ENCODE measurements around the gene STAT1.
A peak's percentile ranks its signal among the peaks of the same experiment; 100 is the strongest.
"Not testable (repeated sequence)": the region's sequence is repeated elsewhere in the genome, so short reads cannot be mapped to it uniquely, and the experiment has no call there.

Gene STAT1

GRCh38 chr2:191006297-191006696, 7.7 kb downstream of the STAT1 start:
- no peak for DNase-seq

DNA sequence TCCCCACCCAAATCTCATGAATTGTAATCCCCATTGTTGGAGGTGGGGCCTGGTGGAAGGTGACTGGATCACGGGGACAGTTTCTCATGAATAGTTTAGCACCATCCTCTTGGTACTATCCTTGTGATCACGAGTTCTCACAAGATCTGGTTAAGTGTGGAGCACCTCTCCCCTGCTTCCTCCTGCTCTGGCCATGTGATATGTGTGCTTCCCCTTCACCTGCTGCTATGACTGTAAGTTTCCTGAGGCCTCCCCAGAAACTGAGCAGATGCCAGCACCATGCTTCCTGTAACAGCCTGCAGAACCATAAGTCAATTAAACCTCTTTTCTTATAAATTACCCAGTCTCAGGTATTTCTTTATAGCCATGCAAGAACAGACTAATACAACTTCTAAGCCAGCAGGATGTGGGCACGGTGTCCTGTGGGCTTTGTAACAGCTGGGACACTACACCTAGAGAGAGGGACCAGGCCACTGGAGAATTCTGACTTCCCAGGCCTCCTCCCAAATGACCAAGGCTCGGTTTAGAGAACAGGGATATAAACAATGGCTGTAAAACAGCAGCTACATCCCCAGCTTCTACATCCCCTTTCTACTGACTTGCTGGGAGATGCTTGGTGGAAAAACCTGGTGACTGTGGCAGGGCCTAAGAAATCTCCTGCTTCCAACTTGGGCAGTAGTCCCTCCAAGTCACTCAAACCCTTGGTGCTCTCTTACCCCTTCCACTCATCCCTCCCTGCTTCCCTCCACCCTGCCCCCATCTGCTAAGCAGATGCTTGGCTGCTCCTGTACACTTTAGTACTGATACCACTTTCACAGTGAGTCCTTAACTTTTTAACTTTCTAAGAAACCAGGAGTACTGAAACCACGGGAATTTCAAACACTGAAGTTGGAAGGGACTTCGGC, 10.3 kb downstream of the STAT1 start:
- no peak for DNase-seq

DNA sequence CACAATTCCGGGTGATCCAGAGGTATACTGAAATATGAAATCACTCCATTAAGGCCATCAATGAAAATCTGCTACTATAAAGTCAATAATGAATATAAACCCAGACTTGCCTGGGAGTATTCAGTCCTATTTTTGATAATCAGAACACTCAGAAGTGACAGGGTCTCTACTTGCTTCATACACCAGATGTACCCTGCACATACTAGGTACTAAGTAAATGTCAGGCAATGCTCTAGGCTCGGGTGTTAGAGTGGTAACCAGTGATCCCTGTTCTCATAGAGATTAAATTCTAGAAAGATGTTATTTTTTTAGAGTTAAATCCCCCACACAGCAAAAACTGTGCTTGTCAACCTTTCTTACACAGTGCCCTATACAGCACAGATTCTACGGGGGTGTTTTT, 12.3 kb downstream of the STAT1 start:
- no peak for DNase-seq

DNA sequence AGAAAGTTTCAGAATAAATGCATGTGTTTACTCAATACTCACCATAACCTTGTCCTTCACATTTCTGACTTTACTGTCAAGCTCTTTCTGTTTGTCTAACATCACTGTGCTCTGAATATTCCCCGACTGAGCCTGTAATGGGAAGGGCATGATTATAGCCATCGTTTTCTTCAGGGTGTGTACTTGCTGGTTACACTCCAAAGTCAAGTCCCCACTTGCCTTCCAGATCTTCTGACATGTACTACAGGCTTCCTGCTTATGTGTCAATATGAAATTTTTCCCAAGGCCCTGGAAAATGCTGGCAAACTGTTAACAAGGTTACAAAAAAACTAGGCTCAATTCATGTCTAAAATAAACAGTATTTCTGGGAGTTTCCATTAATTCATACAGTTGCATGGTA, 12.9 kb downstream of the STAT1 start:
- no peak for DNase-seq

- DNase-seq, result no peak
Observed at GRCh38 chr2:190999949-191000665, 13.9 kb downstream of the STAT1 start.

DNA sequence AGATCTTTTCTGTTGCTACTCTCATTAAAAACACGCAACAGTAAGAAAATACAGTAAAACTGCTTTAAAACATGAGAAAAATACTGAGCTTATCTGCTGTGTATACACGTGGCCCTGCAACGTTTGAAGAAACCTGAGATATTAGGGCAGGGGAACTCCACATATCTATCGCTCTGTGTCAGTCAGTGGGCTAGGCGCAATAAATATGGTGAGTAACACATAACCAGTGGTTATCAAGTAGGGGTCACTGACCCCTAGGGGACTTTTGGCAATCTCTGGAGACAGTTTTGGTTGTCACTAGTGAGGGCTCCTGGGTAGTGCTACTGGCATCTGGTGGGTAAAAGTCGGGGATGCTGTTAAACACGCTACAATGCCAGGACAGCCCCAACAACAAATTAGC, 14.9 kb downstream of the STAT1 start:
- DNase-seq, result peak in 1 of 2 experiments; percentile 13

- DNase-seq, result no peak
Observed at GRCh38 chr2:190997526-190998113, 16.4 kb downstream of the STAT1 start.

GRCh38 chr2:190996947-190997346, 17.0 kb downstream of the STAT1 start:
- DNase-seq, result no peak

DNA sequence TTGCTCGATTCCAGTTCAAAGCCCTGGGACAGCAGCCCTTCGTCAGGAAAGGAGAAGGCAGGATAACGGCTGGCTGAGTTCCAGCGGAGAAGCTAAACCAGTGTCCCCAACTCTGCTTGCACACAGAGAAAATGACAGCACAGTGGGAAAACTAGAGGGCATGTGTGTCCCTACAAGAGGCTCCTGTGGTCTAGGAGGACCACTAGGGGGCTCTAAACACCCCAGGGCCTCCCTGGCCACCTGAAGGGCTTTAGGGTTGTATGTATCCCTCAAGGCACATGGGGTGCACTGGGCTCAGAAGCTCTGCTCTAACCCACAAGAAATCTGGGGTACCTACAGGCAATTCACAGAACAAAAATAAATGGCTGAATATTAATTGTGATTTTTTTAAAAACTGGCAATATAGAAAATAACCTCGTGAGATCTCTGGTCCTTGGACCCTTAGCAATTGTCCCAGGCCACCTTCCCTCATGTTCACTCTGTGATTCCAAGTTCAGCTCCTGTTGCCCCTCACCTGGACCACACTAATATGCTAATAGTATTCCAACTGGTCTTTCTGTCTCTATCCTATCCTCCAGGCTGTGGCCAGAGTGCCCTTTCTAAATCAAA, 17.5 kb downstream of the STAT1 start:
- DNase-seq, result no peak

GRCh38 chr2:190995315-190995714, 18.7 kb downstream of the STAT1 start:
- DNase-seq, result not testable (repeated sequence)

GRCh38 chr2:190994148-190994547, 19.8 kb downstream of the STAT1 start:
- no peak for DNase-seq

- DNase-seq, result no peak
Observed at GRCh38 chr2:190993292-190993643, 20.7 kb downstream of the STAT1 start.

DNA sequence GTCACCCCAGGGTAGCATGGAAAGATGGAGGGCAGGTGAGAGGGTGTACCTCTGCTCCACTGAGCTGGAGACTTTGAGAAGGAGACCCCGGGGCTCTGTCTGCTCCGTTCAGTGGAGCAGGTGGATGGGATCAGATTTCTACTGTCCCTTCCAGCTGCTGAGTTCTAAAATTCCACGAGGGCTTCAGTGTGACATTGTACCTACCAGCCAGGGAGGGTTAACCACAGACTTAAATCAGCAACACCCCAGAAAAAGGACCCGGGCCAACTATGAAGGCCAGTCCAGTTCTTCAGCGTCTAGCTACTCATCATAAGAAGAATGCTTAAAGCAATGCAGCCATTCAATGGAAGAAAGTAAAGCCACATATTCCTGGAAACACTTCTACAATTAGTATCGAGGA, 23.8 kb downstream of the STAT1 start:
- DNase-seq, result no peak

DNA sequence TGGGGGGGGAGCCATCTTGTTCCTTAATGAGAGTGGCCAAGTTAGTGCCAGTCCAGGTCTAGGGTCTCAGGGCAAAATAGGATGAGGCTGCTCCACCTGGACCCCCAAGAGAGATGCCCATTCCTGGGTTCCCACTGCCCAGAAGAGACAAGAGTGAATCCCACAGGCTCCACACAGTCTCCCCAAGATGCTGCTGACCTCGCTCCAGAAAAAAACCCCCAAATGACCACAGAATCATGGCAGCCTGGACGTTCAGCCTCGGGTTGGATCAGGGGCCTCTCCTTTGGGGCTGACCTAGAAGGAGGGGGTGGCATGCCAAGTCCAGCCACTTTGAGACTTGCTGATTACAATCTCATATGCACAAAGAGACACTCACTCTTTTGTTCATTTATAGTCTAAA, 25.1 kb downstream of the STAT1 start:
- DNase-seq, result no peak

- no peak for DNase-seq
Observed at GRCh38 chr2:190987938-190988337, 26.0 kb downstream of the STAT1 start.

- no peak for DNase-seq
Observed at GRCh38 chr2:190987116-190987515, 26.9 kb downstream of the STAT1 start.

GRCh38 chr2:190986221-190986953, 27.6 kb downstream of the STAT1 start:
- DNase-seq, result no peak

GRCh38 chr2:190984595-190984994, 29.4 kb downstream of the STAT1 start:
- DNase-seq, result no peak

DNA sequence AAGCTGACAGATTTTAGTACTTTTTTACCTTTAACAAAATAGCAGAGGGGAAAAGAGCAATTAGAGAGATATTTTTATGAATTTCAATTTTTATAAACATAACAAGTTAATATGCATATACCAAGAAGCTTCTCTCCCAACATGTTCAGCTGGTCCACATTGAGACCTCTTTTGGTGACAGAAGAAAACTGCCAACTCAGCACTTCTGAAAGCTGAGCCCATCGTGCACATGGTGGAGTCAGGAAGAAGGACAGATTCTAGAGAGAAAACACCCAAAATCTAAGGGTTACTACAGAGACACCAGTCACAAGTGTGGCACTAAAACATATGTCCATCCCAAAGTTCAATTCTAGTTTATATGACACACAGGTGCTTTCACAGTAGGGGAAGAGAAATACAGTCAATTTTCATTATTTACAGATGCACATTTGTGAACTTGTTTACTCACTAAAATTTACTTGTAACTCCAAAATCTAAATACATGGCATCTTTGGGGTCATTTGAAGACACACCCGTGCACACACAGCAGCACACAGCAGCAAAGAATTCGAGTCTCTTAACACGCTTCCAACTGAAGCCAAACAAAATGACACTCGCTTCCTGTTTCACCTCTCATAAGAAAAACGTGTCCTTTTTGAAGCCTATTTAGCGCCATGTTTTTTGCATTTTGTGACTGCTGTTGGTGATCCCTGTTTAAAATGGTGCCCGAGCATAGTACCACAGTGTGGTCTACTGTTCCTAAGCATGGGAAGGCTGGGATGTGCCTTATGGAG, 31.5 kb downstream of the STAT1 start:
- no peak for DNase-seq

DNA sequence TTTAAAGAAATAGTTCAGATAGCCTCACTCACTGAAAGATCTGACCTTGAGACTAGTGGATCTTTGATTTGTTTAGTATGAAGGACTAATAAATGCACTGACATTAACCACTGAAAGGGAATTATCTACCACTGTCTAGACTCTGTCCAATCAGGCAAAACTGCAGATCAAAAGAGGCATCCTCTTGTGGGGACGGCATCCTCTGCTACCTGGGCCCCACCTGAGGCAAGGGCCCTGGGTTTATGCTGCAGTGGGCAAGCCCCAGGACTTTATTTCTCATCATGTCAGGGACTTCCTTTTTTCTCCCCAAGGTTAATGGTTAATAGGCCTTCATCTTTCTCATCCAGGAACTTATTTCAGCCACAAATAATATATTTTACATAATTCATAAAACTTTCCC, 32.2 kb downstream of the STAT1 start:
- no peak for DNase-seq

- DNase-seq, result no peak
Observed at GRCh38 chr2:190981333-190981732, 32.6 kb downstream of the STAT1 start.

DNA sequence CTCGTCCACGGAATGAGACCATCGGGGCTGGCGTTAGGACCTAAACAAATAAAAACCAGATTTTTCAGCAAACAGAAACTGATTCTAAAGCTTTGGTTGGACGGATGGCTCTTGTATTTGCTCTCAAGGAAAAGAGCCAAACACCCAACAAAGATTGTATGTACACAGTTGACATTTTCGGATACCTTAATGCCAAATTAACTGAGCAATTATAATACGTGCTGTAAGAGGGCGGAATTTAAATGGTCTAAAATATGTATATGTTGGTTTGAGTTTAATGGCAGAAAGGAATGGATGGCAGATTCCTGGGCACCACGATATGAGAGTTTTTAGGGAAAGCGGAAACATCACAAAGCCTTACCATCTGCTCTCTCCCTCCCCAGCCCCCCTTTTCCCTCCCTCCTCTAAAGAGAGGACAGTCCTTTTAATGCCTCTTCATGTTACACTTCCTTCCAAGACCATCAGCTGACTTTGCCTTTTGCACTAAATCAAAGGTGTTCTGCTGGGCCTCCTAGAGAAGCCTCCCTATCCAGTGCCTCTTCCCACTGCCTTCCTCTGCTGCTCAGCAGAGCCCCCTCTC, 33.3 kb downstream of the STAT1 start:
- DNase-seq, result no peak

Measured in activated T-cell treated with anti-CD3 and anti-CD28 coated beads, Interleukin-2, amount 50 U/mL, for 48 hours (primary cell).